Stimulated activated CD8-positive, alpha-beta memory T cell treated with anti-CD3 and anti-CD28 coated beads, Interleukin-12 subunit alpha, Interleukin-12 subunit beta, amount 100 ng/mL, for 1 hour (primary cell): ENCODE data around the gene PAQR5.
"Not testable (repeated sequence)": the region's sequence is repeated elsewhere in the genome, so short reads cannot be mapped to it uniquely, and the experiment has no call there.

Experiments used
- DNase-seq: peaks from one replicate; pipeline ENCODE4 v3.0.0-alpha.2; 2020; ENCODE audit warnings: low read depth

PAQR5 gene

GRCh38 chr15:69298697-69299441, at the start of gene PAQR5:
PAQR5 (plus strand) TSS chr15:69298912; CDS start chr15:69360081, 61,169 bp downstream.
- DNase-seq = no peak

- no peak for DNase-seq
These were observed 45.6 kb upstream of the PAQR5 start for GRCh38 chr15:69253156-69253555.

- no peak for DNase-seq
These were observed 33.3 kb upstream of the PAQR5 start for GRCh38 chr15:69265347-69265955.

- no peak for DNase-seq
These were observed 27.5 kb upstream of the PAQR5 start for GRCh38 chr15:69271217-69271616.

GRCh38 chr15:69272139-69272538, 26.6 kb upstream of the PAQR5 start:
- DNase-seq = no peak

GRCh38 chr15:69272891-69273290, 25.8 kb upstream of the PAQR5 start:
- DNase-seq = no peak

GRCh38 chr15:69275074-69275670, 23.5 kb upstream of the PAQR5 start:
- no peak for DNase-seq

GRCh38 chr15:69275933-69276560, 22.7 kb upstream of the PAQR5 start:
- DNase-seq = no peak

- no peak for DNase-seq
These were observed 21.4 kb upstream of the PAQR5 start for GRCh38 chr15:69277316-69277715.

GRCh38 chr15:69279636-69280035, 19.1 kb upstream of the PAQR5 start:
- DNase-seq = no peak

- DNase-seq = no peak
These were observed 17.9 kb upstream of the PAQR5 start for GRCh38 chr15:69280783-69281182.

GRCh38 chr15:69282104-69282743, 16.5 kb upstream of the PAQR5 start:
- no peak for DNase-seq

GRCh38 chr15:69285834-69286233, 12.9 kb upstream of the PAQR5 start:
- no peak for DNase-seq

GRCh38 chr15:69288011-69288410, 10.7 kb upstream of the PAQR5 start:
- DNase-seq = no peak

- DNase-seq = no peak
These were observed 10.0 kb upstream of the PAQR5 start for GRCh38 chr15:69288531-69289341.

GRCh38 chr15:69289342-69290146, 9.2 kb upstream of the PAQR5 start:
- no peak for DNase-seq

GRCh38 chr15:69290346-69291164, 8.2 kb upstream of the PAQR5 start:
- no peak for DNase-seq

- DNase-seq = not testable (repeated sequence)
These were observed 7.1 kb upstream of the PAQR5 start for GRCh38 chr15:69291651-69292050.

GRCh38 chr15:69292826-69293420, 5.8 kb upstream of the PAQR5 start:
- DNase-seq = no peak
